HG02571 (cell line): ENCODE measurements around the gene PKNOX2.

Experiments
- ATAC-seq: cut with Tn5 transposase; IDR thresholded peaks from one replicate; pipeline ENCODE4 v1.9.1; 2021; ENCODE audit warnings: mild to moderate bottlenecking, moderate library complexity; ENCODE audit not compliant: unreplicated experiment

PKNOX2 gene

GRCh38 chr11:125257751-125258150 is 93.2 kb downstream of the PKNOX2 start:
- ATAC-seq = no peak

DNA sequence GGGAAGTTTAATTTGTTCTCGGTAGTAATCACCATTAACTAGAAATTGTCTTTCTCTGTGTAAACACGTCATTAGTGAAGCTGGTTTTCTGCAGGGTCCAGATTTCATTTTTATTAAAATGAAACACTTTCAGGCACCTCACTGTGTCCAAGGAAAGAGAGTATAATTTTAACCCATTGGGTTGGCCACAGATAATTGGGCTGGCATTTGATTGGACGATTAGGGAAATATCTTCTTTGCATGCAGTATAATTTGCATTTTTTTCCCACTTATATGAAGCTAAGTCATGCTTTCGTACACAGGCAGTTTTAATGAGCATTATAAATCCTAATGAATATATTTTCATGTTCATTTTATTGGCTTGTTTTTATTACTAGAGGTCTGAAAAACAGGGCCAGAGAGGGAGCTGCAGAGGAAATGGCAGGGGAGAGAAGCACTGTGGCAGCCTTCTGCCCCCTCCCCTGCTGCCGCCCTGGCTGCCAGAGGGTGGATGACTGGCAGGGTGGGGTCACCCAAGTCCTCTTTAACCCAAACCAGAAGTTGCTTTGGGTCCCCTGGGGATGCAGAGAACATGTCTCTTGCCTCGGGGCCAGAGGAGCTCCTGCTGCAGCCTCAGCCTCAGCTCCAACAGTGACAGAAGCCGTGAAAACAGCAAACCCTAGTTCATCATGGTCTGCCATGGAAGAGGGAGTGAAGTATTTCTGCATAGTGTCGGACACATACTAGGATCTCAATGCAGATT is 93.9 kb downstream of the PKNOX2 start:
- no peak for ATAC-seq

DNA sequence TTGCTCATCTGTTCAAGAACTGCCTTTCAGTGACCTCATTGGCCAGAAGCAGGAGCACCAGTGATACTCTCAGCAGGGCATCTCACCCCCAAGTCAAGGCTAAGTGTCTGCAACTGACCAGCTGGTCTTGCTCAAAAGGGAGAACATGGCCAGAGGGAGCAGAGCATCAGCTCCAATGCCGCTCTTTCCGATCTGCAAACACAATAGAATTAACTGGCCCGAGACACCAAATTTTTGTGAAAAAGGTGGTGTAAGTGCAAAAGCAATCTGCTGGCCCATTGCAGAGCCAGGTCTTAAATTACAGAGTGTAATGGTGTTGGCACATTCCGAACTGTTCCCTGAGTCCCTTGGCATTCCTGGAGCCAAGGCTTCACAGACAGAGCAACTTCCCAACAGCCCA is 97.0 kb downstream of the PKNOX2 start:
- ATAC-seq = no peak

- ATAC-seq = no peak
These were observed 97.8 kb downstream of the PKNOX2 start for GRCh38 chr11:125262194-125262829.

GRCh38 chr11:125262830-125263218 is 98.3 kb downstream of the PKNOX2 start:
- no peak for ATAC-seq

GRCh38 chr11:125263268-125263790 is 98.8 kb downstream of the PKNOX2 start:
- no peak for ATAC-seq

DNA sequence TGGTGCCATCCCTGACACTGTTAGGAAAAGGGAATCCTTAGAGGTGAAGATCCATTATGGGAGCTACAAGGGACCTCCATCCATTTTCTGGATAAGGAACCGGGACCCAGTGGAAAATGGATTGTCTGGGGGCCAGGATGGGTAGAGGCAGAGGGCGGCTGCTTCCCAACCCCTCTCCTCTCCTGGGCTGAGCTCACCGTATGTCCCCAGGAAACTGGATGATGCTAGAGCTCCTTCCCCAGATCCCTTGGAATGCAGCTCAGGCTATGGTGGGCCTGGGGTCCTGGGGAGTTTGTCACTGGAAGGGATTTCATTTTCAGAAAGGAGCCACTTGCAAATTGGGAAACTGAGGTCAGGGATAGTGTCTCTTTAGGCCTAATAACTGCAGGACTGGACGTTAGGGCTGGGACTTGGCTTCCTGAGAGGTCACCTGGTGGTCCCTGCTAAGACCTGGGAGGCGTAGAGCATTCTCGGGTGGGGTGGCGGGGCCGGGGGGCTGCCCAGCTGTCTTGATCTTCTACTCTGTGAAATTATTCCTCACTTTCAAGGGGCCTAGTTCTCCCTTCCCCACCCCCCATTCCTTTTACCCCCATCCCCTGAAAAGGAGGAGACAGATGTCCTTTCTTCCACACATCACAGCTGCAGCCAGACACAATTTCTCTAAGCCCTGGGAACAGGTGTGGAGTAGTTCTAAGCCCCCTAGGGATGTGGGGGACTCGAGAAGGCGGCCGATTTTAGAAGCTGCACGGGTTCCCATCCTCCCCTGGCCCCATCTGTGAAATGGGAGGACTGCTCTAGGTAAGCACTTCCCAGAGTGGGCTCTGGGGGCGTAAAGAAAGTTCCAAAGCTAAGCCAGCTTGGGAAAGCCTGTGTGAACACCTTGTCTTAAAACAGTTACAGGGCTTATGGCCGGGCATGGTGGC is 99.8 kb downstream of the PKNOX2 start:
- ATAC-seq = no peak

GRCh38 chr11:125267548-125267947 is 103.0 kb downstream of the PKNOX2 start:
- no peak for ATAC-seq

GRCh38 chr11:125268611-125269010 is 104.1 kb downstream of the PKNOX2 start:
- no peak for ATAC-seq

DNA sequence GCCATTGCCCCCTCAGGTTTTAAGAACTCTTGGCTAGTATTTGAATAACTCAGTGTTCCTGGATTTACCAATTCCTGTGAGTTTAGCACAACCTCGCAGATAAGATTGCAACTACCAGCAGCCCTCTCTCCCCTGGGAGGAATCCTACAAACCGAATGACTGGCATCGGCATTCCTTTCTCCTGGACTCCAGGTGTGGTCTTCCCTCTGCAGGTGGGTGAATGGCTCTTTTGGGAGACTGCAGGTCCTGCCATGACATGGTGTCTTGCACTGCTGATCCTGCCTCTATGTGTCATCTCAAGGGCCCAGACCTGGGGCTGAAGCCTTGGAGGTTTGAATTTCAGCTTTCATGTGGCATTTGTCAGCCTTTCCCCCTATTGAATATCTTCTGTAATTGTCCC is 105.6 kb downstream of the PKNOX2 start:
- ATAC-seq = no peak

DNA sequence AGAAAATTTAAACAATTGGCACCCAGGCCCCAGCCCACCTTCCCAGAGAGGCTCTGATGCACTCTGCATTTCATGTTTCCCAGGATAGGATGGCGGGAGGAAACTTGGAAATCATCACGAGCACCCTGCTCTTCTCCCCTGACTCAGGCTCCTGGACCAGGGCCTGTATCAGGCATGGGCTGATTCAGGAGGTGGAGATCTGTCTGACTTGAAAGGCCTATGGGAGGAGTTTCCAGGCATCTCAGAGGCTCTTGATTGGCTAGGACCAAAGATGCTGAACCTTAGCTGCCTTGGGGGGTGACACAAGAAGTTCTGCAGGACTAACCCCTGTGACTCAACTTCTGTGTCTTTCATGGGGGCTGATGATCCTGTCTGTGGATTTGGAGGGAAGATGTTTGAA is 106.2 kb downstream of the PKNOX2 start:
- no peak for ATAC-seq

DNA sequence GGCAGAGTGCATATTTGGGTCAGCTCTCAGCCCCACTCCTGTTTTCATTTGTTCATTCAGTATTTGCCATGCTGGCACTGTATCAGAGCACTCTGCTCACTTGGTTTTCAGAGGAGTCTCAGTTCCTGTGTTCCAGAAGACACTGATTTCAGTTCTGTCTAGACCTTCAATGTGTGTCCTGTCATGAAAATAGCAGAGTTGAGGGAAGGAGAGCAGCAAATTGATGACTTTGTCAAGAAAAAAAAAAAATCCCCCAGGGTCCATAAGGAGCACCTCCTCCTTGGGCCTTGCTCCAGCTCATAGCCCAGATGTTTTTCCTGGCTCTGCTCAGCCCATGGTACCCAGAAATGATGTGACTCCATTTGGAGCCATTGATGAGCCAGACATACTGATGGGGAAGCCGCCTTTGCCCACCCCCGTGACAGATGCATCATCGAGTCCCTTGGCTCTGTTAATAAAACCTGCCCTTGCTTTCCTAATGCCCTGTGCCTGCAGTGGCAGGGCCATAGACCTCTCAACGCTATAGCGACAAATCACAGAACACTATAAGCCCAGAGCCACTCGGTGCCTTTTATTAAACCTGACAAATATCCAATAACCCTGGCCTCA is 107.0 kb downstream of the PKNOX2 start:
- no peak for ATAC-seq

DNA sequence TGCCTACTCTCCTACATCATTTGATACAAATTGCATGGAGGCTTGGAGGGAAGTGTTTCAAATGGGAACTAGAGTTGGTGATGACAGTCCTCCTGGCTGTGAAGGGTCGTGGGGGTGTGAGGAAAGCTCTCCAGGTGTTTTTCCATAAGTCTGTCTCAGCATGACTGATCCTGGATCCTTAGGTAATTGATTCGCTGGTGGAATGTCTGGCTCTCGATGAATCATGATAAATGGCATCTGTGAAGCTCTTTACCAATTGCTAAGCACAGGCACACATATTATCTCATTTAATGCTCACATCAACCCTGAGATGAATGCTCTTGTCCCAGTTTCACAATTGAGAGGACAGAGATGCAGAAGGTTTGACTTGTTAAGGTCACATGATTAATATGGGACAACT is 107.5 kb downstream of the PKNOX2 start:
- no peak for ATAC-seq

DNA sequence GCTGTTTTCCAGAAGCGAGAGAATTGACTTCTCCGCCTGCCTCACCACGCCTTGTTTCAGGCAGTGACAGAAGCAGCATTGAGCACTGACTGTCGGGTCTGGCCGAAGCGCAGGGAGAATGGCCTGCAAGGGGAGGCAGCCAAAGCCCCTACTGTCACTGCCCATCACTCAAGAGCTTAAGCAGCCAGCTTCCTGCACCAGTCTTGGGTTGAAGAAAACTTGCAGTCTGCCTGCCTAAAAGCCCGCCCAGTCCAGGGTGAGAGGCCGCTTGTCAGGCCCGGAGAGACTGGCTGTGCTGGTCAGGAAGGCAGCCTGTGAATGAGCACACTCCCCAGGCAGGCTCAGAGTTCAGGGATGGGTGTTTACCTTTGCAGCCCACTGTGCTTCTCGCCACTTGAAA is 108.3 kb downstream of the PKNOX2 start:
- no peak for ATAC-seq

DNA sequence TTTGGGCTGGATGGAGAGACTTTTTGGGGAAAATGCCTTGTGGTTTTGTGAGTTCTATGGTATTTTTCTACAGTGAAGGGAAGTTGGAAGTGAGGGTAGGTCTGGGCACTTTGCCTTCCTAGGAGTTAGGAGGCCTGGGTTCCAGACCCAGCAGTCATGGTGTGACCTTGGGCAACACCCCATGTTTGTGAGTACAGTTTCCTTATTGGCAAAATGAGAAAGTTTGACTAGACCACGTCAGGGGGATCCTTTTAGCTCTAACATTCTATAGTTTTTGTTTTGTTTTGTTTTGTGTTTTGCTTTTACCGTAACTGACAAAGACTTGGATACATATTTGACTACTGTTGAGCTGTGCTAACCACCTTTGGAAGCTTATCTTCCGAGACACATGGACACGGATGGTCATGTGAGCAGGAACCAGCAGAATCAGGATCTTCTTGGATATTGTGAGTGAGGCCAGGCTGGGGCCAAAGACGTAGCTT is 109.0 kb downstream of the PKNOX2 start:
- ATAC-seq = no peak

DNA sequence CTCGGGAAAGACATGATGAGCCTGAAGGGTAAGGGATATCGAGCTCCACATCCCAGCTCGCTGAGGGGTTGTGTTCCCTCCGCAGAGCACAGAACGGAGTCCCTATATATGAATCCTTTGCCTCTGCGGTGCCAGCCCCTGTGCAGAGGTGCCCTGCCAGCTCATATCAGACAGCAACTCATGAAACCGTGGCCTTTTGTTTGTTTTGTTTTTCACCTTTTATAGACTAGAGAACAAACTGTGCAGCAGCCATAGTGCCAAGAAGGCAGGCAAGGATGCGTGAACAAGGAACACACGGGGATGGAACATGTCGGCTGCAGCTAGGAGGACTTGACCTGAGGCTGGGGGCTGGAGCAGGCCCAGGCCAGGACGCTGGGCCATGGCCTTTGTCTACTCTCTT is 109.8 kb downstream of the PKNOX2 start:
- ATAC-seq = no peak

DNA sequence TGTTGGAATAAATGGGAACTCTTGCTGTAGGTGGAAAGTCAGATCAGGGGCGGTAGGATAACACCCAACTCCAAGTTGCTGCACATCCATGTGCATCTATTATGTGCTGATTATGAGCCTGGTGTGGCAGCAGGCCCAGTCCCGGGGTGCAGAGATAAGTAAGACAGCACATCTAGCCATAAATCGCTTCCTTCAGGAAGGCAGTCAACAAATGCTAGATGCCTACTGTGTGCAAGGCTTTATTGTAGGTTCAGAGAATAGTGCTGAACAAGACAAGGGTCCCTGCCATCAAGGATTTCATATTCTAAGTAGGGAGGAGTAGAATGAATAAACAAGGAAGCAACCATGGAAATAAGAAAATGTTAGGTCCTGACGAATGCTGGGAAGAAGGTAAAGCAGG is 110.2 kb downstream of the PKNOX2 start:
- ATAC-seq = no peak

DNA sequence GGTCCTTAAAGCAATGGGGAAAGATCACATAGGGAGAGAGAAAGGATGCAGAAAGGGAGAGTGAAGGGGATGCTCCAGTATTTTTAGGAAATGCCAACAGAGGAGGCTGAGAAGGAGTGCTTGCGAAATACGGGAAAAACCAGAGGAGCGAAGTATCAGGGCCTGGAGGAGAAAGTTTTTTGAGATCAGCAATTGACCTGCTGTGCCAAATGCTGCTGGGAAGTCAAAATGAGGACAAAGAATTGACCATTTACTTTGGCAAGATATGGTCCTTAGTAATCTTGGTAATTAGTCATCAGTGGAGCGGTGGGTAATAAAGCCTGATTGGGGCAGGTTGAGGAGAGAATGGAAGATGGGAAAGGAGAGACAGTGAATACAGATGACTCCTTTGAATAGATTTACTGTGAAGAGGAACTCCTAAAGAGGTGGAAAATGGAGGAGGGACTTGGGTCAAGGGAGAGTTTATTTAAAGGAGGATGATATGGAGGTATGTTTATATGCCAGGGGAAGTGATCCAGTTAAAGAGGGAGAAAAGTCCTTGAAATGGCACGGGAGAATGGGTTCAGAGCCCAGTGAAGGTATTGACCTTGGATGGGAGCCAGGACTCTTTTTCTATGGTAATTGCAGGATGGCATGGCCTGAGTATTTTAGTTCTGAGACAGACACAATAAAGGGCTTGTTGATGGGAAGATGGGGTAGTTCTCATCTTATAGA is 111.5 kb downstream of the PKNOX2 start:
- no peak for ATAC-seq

DNA sequence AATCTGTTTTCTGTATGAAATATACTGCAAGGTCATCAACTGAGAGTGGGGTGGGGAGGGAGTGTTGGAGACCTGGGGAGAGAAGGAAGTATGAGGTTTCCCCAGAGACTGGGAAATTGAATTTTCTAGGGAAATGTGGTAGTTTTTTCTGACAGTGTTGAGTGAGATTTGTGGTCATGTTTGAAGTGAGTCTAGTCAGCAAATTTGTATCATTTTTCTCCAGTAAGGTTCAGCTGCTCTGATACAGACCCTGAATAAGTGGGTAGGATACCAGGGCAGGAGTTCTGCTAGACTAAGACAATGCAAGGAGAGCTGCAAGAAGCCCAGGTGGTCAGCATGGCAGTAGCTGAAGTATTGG is 112.0 kb downstream of the PKNOX2 start:
- no peak for ATAC-seq

DNA sequence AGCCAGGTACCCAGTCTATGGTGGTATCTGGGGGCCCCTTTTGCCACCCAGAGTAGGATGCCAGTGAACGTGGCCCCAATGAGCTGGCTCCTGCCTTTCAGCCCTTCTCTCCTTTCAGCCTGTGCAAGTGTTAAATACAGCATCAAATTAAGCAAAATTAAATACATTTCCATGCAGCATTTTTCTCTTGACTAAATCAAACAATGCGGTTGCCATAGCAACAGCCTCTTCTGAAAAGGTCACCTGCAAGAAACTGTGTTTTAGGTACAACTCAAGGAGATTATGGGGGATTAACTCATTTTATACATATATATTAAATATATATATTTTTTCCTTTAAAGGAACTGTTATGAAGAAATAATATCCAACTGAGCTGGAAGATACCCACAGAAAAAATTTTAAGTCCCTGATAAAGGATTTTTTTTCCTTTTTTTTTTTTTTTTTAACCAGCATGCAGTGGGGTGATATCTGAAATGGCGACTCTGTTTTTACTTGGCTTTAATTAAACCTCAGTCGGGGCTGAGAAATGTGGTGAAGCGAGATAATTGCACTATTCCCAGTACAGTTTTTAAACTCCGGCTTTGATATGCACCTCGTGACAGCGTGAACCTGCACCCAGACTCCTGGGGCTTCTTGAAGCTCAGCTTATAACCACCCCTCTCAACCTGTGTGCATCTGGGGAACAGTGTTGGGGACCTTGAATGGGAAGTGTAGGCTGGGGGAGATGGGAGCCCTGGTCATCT is 115.3 kb downstream of the PKNOX2 start:
- ATAC-seq = no peak
